Measurements from ENCODE around the gene ZNF234.

DNA sequence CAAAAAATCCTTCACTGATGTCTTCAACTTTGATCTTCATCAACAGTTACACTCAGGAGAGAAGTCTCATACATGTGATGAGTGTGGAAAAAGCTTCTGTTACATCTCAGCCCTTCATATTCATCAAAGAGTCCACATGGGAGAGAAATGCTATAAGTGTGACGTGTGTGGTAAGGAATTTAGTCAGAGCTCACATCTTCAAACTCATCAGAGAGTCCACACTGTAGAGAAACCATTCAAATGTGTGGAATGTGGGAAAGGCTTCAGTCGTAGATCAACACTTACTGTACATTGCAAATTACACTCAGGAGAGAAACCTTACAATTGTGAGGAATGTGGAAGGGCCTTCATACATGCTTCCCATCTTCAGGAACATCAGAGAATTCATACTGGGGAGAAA is 15.1 kb downstream of the ZNF234 start:
- TF ChIP-seq CTCF (IDR thresholded peaks at IDR 0.05) (no peak), POLR2A (IDR thresholded peaks at IDR 0.05) (no peak)
